Activated CD8-positive, alpha-beta memory T cell treated with anti-CD3 and anti-CD28 coated beads for 4 hours (primary cell): ENCODE results near the gene CELSR2.
"Not testable (repeated sequence)": the region's sequence is repeated elsewhere in the genome, so short reads cannot be mapped to it uniquely, and the experiment has no call there.

Experiments
- DNase-seq, 2 donors: peaks; one replicate each; pipeline ENCODE4 v3.0.0-alpha.2; 2020; ENCODE audit warnings: low read depth in 2 of 2

The CELSR2 gene

GRCh38 chr1:109248797-109249629, at the start of gene CELSR2:
Gene CELSR2, plus strand, starts transcription at chr1:109249539. Its CDS starts 541 bp downstream, at chr1:109250080.
- DNase-seq, result peak in 1 of 2 donors; percentile 15

- DNase-seq, result no peak
Observed at GRCh38 chr1:109199710-109200109, 49.6 kb upstream of the CELSR2 start.

- peak; percentile 12 to 23 for DNase-seq
Observed at GRCh38 chr1:109201123-109201703, 48.1 kb upstream of the CELSR2 start.

- no peak for DNase-seq
Observed at GRCh38 chr1:109204484-109204883, 44.9 kb upstream of the CELSR2 start.

GRCh38 chr1:109206339-109206738, 43.0 kb upstream of the CELSR2 start:
- no peak for DNase-seq

- DNase-seq, result no peak
Observed at GRCh38 chr1:109207467-109208103, 41.8 kb upstream of the CELSR2 start.

GRCh38 chr1:109208394-109208793, 40.9 kb upstream of the CELSR2 start:
- DNase-seq, result no peak

- no peak for DNase-seq
Observed at GRCh38 chr1:109208836-109209463, 40.4 kb upstream of the CELSR2 start.

GRCh38 chr1:109210058-109210457, 39.3 kb upstream of the CELSR2 start:
- DNase-seq, result no peak

- no peak for DNase-seq
Observed at GRCh38 chr1:109213345-109213823, 36.0 kb upstream of the CELSR2 start.

- peak; percentile 81 to 85 for DNase-seq
Observed at GRCh38 chr1:109213824-109214693, 35.3 kb upstream of the CELSR2 start, which contains the start of gene SARS1. Gene SARS1, plus strand, starts transcription at chr1:109213918. Its CDS starts 75 bp downstream, at chr1:109213993.

- DNase-seq, result no peak
Observed at GRCh38 chr1:109214695-109215623, 34.4 kb upstream of the CELSR2 start.

GRCh38 chr1:109216662-109217061, 32.7 kb upstream of the CELSR2 start:
- no peak for DNase-seq

- DNase-seq, result no peak
Observed at GRCh38 chr1:109218516-109218915, 30.8 kb upstream of the CELSR2 start.

GRCh38 chr1:109221201-109221600, 28.1 kb upstream of the CELSR2 start:
- DNase-seq, result not testable (repeated sequence)

- DNase-seq, result no peak
Observed at GRCh38 chr1:109225308-109225707, 24.0 kb upstream of the CELSR2 start.

GRCh38 chr1:109225711-109226445, 23.5 kb upstream of the CELSR2 start:
- no peak for DNase-seq

- DNase-seq, result no peak
Observed at GRCh38 chr1:109228167-109228566, 21.2 kb upstream of the CELSR2 start.

- DNase-seq, result no peak
Observed at GRCh38 chr1:109229531-109230127, 19.7 kb upstream of the CELSR2 start.
